Activated CD8-positive, alpha-beta T cell treated with anti-CD3 and anti-CD28 coated beads for 36 hours (primary cell): ENCODE results near the gene CXXC5. TPM values are rescaled to one million over a fixed set of nuclear protein-coding genes. Genes with fewer than 3 reads are reported as not detected.
A peak's percentile ranks its signal among the peaks of the same experiment; 100 is the strongest.

Experiments
- ATAC-seq: fragments of 200-7000 bp; cut with Tn5 transposase; one replicate; pipeline ENCODE4 v1.10.0; 2021; ENCODE audit warnings: mild to moderate bottlenecking, moderate library complexity
- CTCF ChIA-PET: fragments of 350-600 bp; sonication (Branson Sonifier 250); formaldehyde crosslinking; loops from one replicate; lab custom pipeline; 2021; ENCODE audit warnings: antibody characterized with exemption; lab: Charles Lee
- POLR2A ChIA-PET: fragments of 350-600 bp; sonication (Branson Sonifier 250); formaldehyde crosslinking; loops from one replicate; lab custom pipeline; 2021; ENCODE audit warnings: antibody characterized with exemption; lab: Charles Lee
- DNase-seq: peaks from one replicate; pipeline ENCODE4 v3.0.0-alpha.2; 2020
- H3K27ac Mint-ChIP-seq: one replicate; pipeline ENCODE4 v1.8.0; 2021; ENCODE audit warnings: mild to moderate bottlenecking, mixed read lengths
- H3K27me3 Mint-ChIP-seq: one replicate; pipeline ENCODE4 v1.8.0; 2021; ENCODE audit warnings: mixed read lengths
- H3K36me3 Mint-ChIP-seq: one replicate; pipeline ENCODE4 v1.8.0; 2021; ENCODE audit warnings: low read depth, mixed read lengths
- H3K4me1 Mint-ChIP-seq: one replicate; pipeline ENCODE4 v1.8.0; 2021; ENCODE audit warnings: low read depth, mixed read lengths
- H3K4me3 Mint-ChIP-seq: one replicate; pipeline ENCODE4 v1.8.0; 2021; ENCODE audit warnings: mild to moderate bottlenecking, moderate library complexity, mixed read lengths
- H3K9me3 Mint-ChIP-seq: one replicate; pipeline ENCODE4 v1.8.0; 2021; ENCODE audit warnings: mixed read lengths
- CTCF ChIP-seq: fragments of 200-600 bp; IDR thresholded peaks from one replicate; pipeline ENCODE4 v1.8.0; 2022; ENCODE audit warnings: antibody characterized with exemption, mild to moderate bottlenecking
- intact Hi-C: fragments of 100-400 bp; cut with micrococcal nuclease; formaldehyde crosslinking; loops from one replicate; pipeline ENCODE4 v1.10.0; 2022
- total RNA-seq, 2 experiments: library from RNA; stranded (reverse); gene quantifications; one replicate each; pipeline ENCODE4 v1.2.3, GENCODE V29; 2021

The CXXC5 gene
- total RNA-seq, 2 experiments from 2014 or later = 3.5 to 4.3 TPM

GRCh38 chr5:139699351-139699750, 51.2 kb downstream of the CXXC5 start:
- Mint-ChIP-seq H3K9me3 (no peaks in the 10 kb centered on the region), H3K4me3 (no peak overlapping the region), H3K4me1 (peaks cover 41% of the 10 kb centered on the region), H3K36me3 (no peaks in the 10 kb centered on the region), H3K27me3 (peaks cover 7% of the 10 kb centered on the region), H3K27ac (no peak overlapping the region)
- ChIA-PET CTCF (interaction anchor here (1.0 to 1.6 kb wide), 5 partner anchors 9 to 68 kb away, joined by 3 to 10 read pairs (median 6); no protein-coding TSS in a partner anchor), POLR2A (interaction anchor here (1.0 to 4.3 kb wide), 4 partner anchors 9 to 30 kb away, joined by 3 to 30 read pairs (median 4); no protein-coding TSS in a partner anchor)
- no peak for TF ChIP-seq CTCF
- no peak for ATAC-seq
- DNase-seq = no peak
- intact Hi-C loops = no loop called here

- H3K27me3 Mint-ChIP-seq = peaks cover 7% of the 10 kb centered on the region
- ATAC-seq = no peak
- no peak for DNase-seq
- TF ChIP-seq CTCF = no peak
- H3K4me3 Mint-ChIP-seq = no peak overlapping the region
- POLR2A ChIA-PET = interaction anchor here (0.6 to 4.3 kb wide), 4 partner anchors 9 to 138 kb away, joined by 3 to 30 read pairs (median 3); no protein-coding TSS in a partner anchor
- H3K4me1 Mint-ChIP-seq = peaks cover 47% of the 10 kb centered on the region
- H3K27ac Mint-ChIP-seq = peak overlapping the region; percentile 49
- CTCF ChIA-PET = interaction anchor here (0.8 to 2.4 kb wide), 11 partner anchors 10 to 278 kb away, joined by 3 to 19 read pairs (median 5); no protein-coding TSS in a partner anchor
- no peaks in the 10 kb centered on the region for H3K36me3 Mint-ChIP-seq
- intact Hi-C loops = no loop called here
- no peaks in the 10 kb centered on the region for H3K9me3 Mint-ChIP-seq
These were observed 52.5 kb downstream of the CXXC5 start for GRCh38 chr5:139700711-139701055.

GRCh38 chr5:139701056-139701741, 53.0 kb downstream of the CXXC5 start:
- ATAC-seq (peak; percentile 25), DNase-seq (peak; percentile 66)
- Mint-ChIP-seq H3K27me3 (peaks cover 7% of the 10 kb centered on the region), H3K4me3 (no peak overlapping the region), H3K4me1 (peaks cover 44% of the 10 kb centered on the region), H3K36me3 (no peaks in the 10 kb centered on the region), H3K27ac (peak overlapping the region; percentile 49), H3K9me3 (no peaks in the 10 kb centered on the region)
- CTCF ChIA-PET = interaction anchor here (0.8 to 2.4 kb wide), 12 partner anchors 9 to 279 kb away, joined by 3 to 19 read pairs (median 4); no protein-coding TSS in a partner anchor
- intact Hi-C loops = no loop called here
- TF ChIP-seq CTCF = no peak
- POLR2A ChIA-PET = interaction anchor here (0.6 to 4.3 kb wide), 4 partner anchors 9 to 139 kb away, joined by 3 to 30 read pairs (median 3); no protein-coding TSS in a partner anchor

GRCh38 chr5:139702548-139702947, 54.4 kb downstream of the CXXC5 start:
- TF ChIP-seq CTCF = no peak
- H3K27me3 Mint-ChIP-seq = peaks cover 7% of the 10 kb centered on the region
- no peak overlapping the region for H3K27ac Mint-ChIP-seq
- DNase-seq = no peak
- CTCF ChIA-PET = interaction anchor here (1.3 to 2.4 kb wide), 2 partner anchors 10 to 69 kb away, joined by 4 to 15 read pairs; no protein-coding TSS in a partner anchor
- H3K36me3 Mint-ChIP-seq = no peaks in the 10 kb centered on the region
- peaks cover 38% of the 10 kb centered on the region for H3K4me1 Mint-ChIP-seq
- no peaks in the 10 kb centered on the region for H3K9me3 Mint-ChIP-seq
- ATAC-seq = no peak
- intact Hi-C loops = no loop called here
- no peak overlapping the region for H3K4me3 Mint-ChIP-seq
- POLR2A ChIA-PET = interaction anchor here (1.3 kb wide), 1 partner anchor 67 kb away, joined by 3 read pairs; no protein-coding TSS in a partner anchor

- DNase-seq (no peak), ATAC-seq (no peak)
- TF ChIP-seq CTCF = no peak
- H3K4me1 Mint-ChIP-seq = peaks cover 41% of the 10 kb centered on the region
- ChIA-PET POLR2A (no interaction called here), CTCF (no interaction called here)
- intact Hi-C loops = no loop called here
- H3K36me3 Mint-ChIP-seq = no peaks in the 10 kb centered on the region
- no peak overlapping the region for H3K27ac Mint-ChIP-seq
- H3K4me3 Mint-ChIP-seq = no peak overlapping the region
- no peaks in the 10 kb centered on the region for H3K9me3 Mint-ChIP-seq
- H3K27me3 Mint-ChIP-seq = peaks cover 3% of the 10 kb centered on the region
These were observed 56.6 kb downstream of the CXXC5 start for GRCh38 chr5:139704748-139705147.
